ENCODE measurements around the gene BHLHA15.

The BHLHA15 gene

GRCh38 chr7:98189559-98189958 lies 21.7 kb upstream of the BHLHA15 start:
- no peak for DNase-seq

DNA sequence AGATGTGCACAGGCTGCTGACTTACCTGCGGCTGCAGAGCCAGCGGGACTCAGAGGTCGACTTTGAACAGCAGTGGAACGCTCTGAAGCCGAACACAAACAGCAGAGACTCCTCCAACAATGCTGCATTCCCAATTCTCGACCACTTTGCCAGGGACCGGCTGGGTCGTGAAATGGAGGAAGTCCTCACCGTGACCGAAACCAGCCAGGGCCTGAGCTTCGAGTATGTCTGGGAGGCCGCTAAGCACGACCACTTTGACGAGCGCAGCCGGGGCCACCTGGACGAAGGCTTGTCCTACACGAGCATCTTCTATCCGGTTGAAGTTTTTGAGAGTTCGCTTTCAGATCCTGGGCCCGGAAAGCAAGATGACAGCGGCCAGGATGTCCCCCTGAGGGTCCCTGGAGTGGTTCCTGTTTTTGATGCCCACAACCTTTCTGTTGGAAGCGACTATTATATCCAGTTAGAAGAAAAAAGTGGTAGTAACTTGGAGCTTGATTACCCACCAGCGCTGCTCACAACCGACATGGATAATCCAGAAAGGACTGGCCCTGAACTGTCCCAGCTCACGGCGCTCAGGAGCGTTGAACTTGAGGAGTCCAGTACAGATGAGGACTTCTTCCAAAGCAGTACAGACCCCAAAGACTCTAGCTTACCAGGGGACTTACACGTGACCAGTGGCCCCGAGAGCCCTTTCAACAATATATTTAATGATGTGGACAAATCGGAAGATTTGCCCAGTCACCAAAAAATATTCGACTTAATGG lies 19.4 kb upstream of the BHLHA15 start:
- DNase-seq = no peak

DNA sequence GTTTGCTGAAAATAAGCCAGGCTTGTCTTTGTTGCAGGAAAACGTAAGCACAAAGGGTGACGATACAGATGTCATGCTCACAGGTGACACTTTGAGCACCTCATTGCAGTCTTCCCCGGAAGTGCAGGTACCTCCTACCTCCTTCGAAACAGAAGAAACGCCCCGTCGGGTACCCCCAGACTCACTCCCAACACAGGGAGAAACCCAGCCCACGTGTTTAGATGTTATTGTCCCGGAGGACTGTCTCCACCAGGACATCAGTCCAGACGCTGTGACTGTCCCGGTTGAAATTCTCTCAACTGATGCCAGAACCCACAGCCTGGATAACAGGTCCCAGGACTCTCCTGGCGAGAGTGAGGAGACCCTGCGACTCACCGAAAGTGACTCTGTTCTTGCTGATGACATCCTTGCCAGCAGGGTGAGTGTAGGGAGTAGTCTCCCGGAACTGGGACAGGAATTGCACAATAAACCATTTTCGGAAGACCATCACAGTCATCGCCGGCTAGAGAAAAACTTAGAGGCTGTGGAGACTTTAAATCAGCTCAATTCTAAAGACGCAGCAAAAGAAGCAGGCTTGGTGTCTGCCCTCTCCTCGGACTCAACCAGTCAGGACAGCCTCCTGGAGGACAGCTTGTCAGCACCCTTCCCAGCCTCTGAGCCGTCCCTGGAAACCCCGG lies 18.3 kb upstream of the BHLHA15 start:
- no peak for DNase-seq

- DNase-seq = no peak
Observed at GRCh38 chr7:98193474-98194180, 17.6 kb upstream of the BHLHA15 start.

DNA sequence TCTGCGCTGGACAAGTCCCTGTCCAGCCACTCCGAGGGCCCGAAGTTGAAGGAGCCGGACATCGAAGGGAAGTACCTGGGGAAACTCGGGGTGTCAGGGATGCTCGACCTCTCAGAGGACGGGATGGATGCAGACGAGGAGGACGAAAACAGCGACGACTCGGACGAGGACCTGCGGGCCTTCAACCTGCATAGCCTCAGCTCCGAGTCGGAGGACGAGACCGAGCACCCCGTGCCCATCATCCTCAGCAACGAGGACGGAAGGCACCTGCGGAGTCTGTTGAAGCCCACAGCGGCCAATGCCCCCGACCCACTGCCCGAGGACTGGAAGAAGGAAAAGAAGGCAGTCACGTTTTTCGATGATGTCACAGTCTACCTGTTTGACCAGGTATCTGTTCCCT lies 17.1 kb upstream of the BHLHA15 start:
- DNase-seq = no peak

- no peak for DNase-seq
Observed at GRCh38 chr7:98194672-98195457, 16.4 kb upstream of the BHLHA15 start.

GRCh38 chr7:98196706-98197605 lies 14.3 kb upstream of the BHLHA15 start:
- no peak for DNase-seq

DNA sequence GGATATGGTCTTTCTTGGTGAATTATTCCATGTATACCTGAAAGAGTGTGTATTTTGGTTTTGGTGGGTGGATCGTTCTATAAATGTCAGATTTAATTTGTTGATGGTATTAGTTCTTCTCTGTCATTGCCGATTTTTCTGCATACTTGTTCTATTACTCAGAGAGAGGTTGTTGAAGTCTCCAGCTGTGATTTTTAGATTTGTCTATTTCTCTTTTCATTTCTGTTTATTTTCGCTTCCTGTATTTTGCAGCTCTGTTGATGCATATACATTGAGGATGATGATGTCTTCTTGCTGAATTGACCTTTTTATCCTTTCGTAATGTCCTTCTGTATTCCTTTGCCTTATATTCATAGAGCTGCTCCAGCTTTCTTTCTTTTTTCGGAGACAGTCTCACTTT lies 12.1 kb upstream of the BHLHA15 start:
- no peak for DNase-seq

GRCh38 chr7:98200364-98200763 lies 10.9 kb upstream of the BHLHA15 start:
- no peak for DNase-seq

DNA sequence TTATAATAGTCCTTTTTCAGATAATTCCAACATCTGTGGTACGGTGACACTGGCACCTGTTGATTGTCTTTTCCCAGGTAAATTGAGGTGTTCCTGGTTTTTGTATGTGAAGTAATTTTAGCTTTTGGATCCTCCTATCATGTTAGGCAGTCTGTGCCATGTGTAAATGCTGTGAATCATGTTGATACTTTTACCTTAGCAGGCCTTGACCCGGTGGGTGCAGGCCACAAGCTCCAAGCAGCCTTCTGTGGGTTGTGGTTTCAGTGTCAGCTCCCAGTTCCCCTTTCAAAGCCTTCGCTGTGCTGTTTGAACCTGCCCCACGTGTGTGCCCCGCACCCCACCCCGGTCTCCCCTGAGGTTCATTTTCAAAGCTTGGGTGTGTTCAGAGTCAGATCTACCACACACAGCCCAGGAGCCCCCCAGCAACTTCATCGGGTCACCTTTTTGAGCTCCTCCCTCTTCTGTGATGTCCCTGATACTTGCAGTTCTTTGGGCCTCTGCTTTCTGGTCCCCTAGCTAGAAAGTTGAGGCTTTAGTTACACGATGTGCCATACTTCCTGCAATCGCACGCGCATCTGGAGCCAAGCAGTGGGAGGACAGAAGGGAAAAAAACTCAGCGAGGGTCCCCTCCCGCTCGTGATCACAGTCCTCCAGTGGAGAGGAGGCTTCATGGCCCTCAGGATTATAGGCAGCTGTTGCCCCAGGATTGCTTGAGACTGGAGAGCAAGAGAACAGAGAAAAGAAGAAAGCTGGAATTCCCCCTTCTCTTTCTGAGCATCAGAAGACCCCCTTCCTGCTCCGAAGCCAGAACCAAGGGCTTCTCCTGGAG lies 8.7 kb upstream of the BHLHA15 start:
- DNase-seq = no peak

- DNase-seq = no peak
Observed at GRCh38 chr7:98203261-98203963, 7.8 kb upstream of the BHLHA15 start.

- DNase-seq = no peak
Observed at GRCh38 chr7:98203964-98204605, 7.2 kb upstream of the BHLHA15 start.

- DNase-seq = no peak
Observed at GRCh38 chr7:98204670-98205069, 6.6 kb upstream of the BHLHA15 start.

GRCh38 chr7:98205162-98205845 lies 5.9 kb upstream of the BHLHA15 start:
- no peak for DNase-seq

GRCh38 chr7:98206451-98207330 lies 4.5 kb upstream of the BHLHA15 start:
- no peak for DNase-seq

DNA sequence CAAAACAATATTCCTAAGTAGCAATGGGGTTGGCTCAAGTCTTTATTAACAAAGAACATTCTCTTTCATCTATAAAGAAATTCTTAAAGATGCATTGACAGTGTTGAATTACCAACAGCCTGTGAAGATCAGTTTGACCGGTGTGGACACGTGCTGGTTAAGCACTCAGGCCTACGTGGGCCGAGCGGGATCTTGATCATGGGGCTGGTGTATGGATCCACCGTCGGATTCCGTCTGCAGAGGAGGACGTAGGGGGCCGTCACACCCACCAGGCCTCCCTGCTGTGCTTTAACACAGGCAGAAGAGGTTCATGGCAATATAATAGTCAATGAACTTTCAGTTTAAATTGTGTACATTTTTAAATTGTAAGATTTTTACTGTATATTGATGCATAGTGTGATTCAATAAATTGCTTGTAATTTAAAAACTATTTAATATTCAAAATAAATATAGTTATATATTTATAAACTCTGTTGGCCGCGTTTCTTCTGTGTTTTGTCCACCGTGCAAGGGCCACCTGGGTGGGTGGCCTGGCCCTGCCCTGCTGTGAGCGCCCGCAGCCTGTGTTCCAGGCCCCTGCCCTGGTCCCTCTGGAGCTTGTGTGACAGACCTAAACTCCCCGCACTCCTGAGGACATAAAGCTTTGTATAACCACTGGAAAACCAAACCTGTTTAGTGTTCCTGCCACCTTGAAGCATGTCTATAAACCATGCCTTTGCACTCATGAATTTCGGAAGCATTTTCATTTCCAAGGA lies 1.9 kb upstream of the BHLHA15 start:
- DNase-seq = no peak

DNA sequence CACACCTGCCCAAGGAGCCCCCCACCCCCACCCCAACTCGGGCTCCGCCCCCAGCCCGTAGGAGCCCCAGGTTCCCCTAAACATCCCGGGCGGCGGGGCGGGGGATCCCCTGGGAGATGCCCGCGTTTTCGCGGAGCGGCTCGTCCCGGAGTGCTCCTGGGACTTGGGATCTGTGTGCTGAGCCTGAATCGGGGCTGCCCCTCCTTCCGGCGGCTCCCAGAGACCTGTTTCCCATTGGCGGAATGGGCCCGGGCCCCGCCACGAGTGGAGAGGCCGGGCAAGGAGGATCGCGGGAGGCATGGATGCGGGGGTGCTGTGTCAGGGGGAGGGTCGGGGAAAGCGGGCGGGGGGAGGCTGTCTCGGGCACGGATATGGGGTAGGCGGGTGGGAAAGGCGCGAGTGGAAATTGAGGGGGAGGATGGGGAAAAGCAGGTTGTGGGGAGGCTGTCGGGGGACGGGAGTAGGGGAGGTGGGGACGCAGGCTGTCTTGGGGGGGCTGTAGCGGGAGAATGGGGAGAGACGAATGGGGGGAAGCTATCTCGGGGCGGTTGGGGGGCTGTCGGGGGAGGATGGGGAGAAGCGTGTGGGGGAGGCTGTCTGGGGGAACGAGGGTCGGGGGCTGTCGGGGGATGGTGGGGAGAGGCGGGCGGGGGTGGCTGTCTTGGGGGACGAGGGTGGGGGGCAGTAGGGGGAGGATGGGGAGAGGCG lies 572 bp upstream of the BHLHA15 start:
- DNase-seq = no peak
